ENCODE data around the gene CRIP1.

The CRIP1 gene

GRCh38 chr14:105445901-105446845 lies 40.5 kb upstream of the CRIP1 start:
- in situ Hi-C loops (cut with HindIII; ENCODE audit: low sequenced_read_pairs) = no loop called here
- no peak overlapping the region for H3K4me3 ChIP-seq (ENCODE audit: low read depth, low read length)
- no peak for TF ChIP-seq CTCF (IDR thresholded peaks at IDR 0.05; ENCODE audit: low read depth, low read length)
- DNase-seq (ENCODE audit: low read depth, low spot score) = no peak

GRCh38 chr14:105446971-105447370 lies 39.7 kb upstream of the CRIP1 start:
- TF ChIP-seq CTCF (IDR thresholded peaks at IDR 0.05; ENCODE audit: low read depth, low read length) = no peak
- no peak overlapping the region for H3K4me3 ChIP-seq (ENCODE audit: low read depth, low read length)
- DNase-seq (ENCODE audit: low read depth, low spot score) = no peak
- in situ Hi-C loops (cut with HindIII; ENCODE audit: low sequenced_read_pairs) = no loop called here

- no peak for DNase-seq (ENCODE audit: low read depth, low spot score)
- H3K4me3 ChIP-seq (ENCODE audit: low read depth, low read length) = no peak overlapping the region
- no peak for TF ChIP-seq CTCF (IDR thresholded peaks at IDR 0.05; ENCODE audit: low read depth, low read length)
- in situ Hi-C loops (cut with HindIII; ENCODE audit: low sequenced_read_pairs) = no loop called here
These were observed 38.7 kb upstream of the CRIP1 start for GRCh38 chr14:105447651-105448640.

- peak; percentile 59 for DNase-seq (ENCODE audit: low read depth, low spot score)
- in situ Hi-C loops (cut with HindIII; ENCODE audit: low sequenced_read_pairs) = no loop called here
- no peak overlapping the region for H3K4me3 ChIP-seq (ENCODE audit: low read depth, low read length)
- TF ChIP-seq CTCF (IDR thresholded peaks at IDR 0.05; ENCODE audit: low read depth, low read length) = peak; percentile 96
These were observed 38.0 kb upstream of the CRIP1 start for GRCh38 chr14:105448706-105449111.

- no peak for DNase-seq (ENCODE audit: low read depth, low spot score)
- H3K4me3 ChIP-seq (ENCODE audit: low read depth, low read length) = no peak overlapping the region
- in situ Hi-C loops (cut with HindIII; ENCODE audit: low sequenced_read_pairs) = no loop called here
- no peak for TF ChIP-seq CTCF (IDR thresholded peaks at IDR 0.05; ENCODE audit: low read depth, low read length)
These were observed 37.2 kb upstream of the CRIP1 start for GRCh38 chr14:105449276-105450122.

- TF ChIP-seq CTCF (IDR thresholded peaks at IDR 0.05; ENCODE audit: low read depth, low read length) = no peak
- in situ Hi-C loops (cut with HindIII; ENCODE audit: low sequenced_read_pairs) = no loop called here
- H3K4me3 ChIP-seq (ENCODE audit: low read depth, low read length) = no peak overlapping the region
These were observed 36.6 kb upstream of the CRIP1 start for GRCh38 chr14:105450123-105450505.

More at GRCh38 chr14:105450123-105450505, 36.6 kb upstream of the CRIP1 start:
- DNase-seq (ENCODE audit: low read depth, low spot score) = no peak
